Tibial nerve (tissue), 4 donors: ENCODE measurements around the gene TPD52L1. TPM values are rescaled to one million over a fixed set of nuclear protein-coding genes. Genes with fewer than 3 reads are reported as not detected.

Experiments
- DNase-seq, 2 donors: peaks; one replicate each; pipeline ENCODE4 v3.0.0-alpha.2; 2019; ENCODE audit warnings: low spot score in 2 of 2
- H3K27ac ChIP-seq, 4 donors: fragments of 200-600 bp; sonication (generic) in 3 of 4; one replicate each; pipeline ENCODE4 v1.5.1; 2017 to 2019; ENCODE audit warnings: mild to moderate bottlenecking in 1 of 4
- H3K27me3 ChIP-seq, 2 donors: fragments of 200-600 bp; sonication (generic) in 1 of 2; one replicate each; pipeline versions ENCODE4 v1.5.1 to v1.6.0; 2017 to 2019
- H3K36me3 ChIP-seq, 3 donors: fragments of 200-600 bp; sonication (generic); one replicate each; pipeline ENCODE4 v1.5.1; 2018 to 2019
- H3K4me1 ChIP-seq, 4 donors: fragments of 200-600 bp; sonication (generic) in 3 of 4; one replicate each; pipeline ENCODE4 v1.5.1; 2017 to 2019
- H3K4me3 ChIP-seq, 4 donors: fragments of 200-600 bp; sonication (generic) in 3 of 4; one replicate each; pipeline ENCODE4 v1.5.1; 2017 to 2019; ENCODE audit warnings: mild to moderate bottlenecking in 1 of 4, moderate library complexity in 1 of 4
- H3K9me3 ChIP-seq, 4 donors: fragments of 200-600 bp; sonication (generic) in 3 of 4; one replicate each; pipeline ENCODE4 v1.5.1; 2017 to 2019
- CTCF ChIP-seq, 5 experiments: fragments of 200-600 bp in 3 of 5; fragments of 450-650 bp in 2 of 5; sonication (generic) in 3 of 5; IDR thresholded peaks; one replicate each; pipeline ENCODE4 v1.5.1; 2016 to 2019; ENCODE audit warnings: antibody characterized with exemption in 5 of 5, mild to moderate bottlenecking in 3 of 5, moderate library complexity in 2 of 5
- EP300 ChIP-seq, 2 donors: sonication (generic); formaldehyde crosslinking; IDR thresholded peaks; one replicate each; pipeline ENCODE4 v1.6.1; 2017; ENCODE audit warnings: antibody characterized with exemption in 2 of 2, mild to moderate bottlenecking in 1 of 2
- POLR2A ChIP-seq, 2 donors: fragments of 450-650 bp; IDR thresholded peaks; one replicate each; pipeline ENCODE4 v1.6.1; 2017; ENCODE audit warnings: antibody characterized with exemption in 2 of 2, mild to moderate bottlenecking in 2 of 2, moderate library complexity in 2 of 2
- WGBS, 2 donors: methylation state at CpG; one replicate each; pipeline ENCODE4 v1.1.5; 2018; 5-methylcytosine and 5-hydroxymethylcytosine counted together
- total RNA-seq, 4 donors: library from RNA; depleted of rRNA; stranded (reverse); fragments of >200 nt; gene quantifications; one replicate each; pipeline ENCODE4 v1.1.0, GENCODE V29; 2016

Gene TPD52L1
- total RNA-seq, 4 donors from 2014 or later, result 28.8 to 55.0 (median 45.6) TPM

DNA sequence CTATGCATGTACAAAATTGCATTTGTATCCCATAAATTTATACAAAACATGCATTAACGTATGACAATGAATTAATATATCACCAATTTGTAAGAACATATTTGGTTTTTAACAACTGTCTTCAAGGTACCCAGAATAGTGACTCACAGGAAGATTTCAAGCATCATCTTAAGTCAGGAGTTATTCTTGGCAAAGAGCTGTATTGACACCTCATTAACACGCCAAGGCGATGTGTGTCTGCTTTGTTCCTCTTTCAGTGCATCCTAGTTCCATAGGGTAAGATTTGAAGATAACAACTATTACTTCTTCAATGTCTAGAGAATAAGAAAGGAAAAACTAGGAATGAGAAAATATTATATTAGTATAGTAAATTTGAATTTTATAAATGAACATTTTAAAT is 35.8 kb upstream of the TPD52L1 start:
- no peak for DNase-seq
- Histone ChIP-seq H3K36me3 (no peaks in the 10 kb centered on the region), H3K4me1 (no peaks in the 10 kb centered on the region), H3K9me3 (no peaks in the 10 kb centered on the region), H3K27me3 (no peaks in the 10 kb centered on the region), H3K27ac (no peak overlapping the region), H3K4me3 (no peak overlapping the region)
- 70 to 74% methylated on average over 3 of the region's 3 CpGs for WGBS, 2 donors
- TF ChIP-seq POLR2A (IDR thresholded peaks at IDR 0.05), result no peak
- TF ChIP-seq CTCF (IDR thresholded peaks at IDR 0.05), result no peak
- TF ChIP-seq EP300 (IDR thresholded peaks at IDR 0.05), result no peak

DNA sequence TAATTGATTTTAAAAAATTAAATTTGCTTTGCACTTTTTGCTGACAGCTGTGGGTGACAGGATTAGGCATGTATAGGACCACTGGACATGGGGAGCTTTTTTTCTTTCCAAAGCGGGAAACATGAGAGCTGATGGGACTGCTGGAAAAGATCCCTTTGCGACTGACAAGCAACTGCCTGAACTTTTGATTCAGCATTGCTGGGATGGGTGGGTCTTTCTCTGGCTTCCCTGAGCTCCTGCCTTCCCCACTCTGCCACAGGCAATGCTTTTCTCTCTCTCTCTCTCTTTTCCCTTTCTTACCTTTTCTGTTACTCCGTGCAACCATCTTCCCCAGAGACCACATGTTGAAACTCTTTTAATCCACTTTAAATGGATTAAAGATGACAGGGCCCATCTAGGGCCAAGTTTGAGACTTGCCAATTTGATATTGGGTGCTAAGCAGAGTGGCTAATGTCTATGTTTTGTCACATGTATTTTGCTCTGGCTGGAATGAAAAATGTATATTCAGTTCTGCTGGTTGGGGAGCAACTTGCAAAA is 33.5 kb upstream of the TPD52L1 start:
- H3K4me1 ChIP-seq, result no peaks in the 10 kb centered on the region
- H3K4me3 ChIP-seq, result no peak overlapping the region
- 72% methylated on average over 3 of the region's 3 CpGs for WGBS, 2 donors
- no peak for DNase-seq
- no peak overlapping the region for H3K27ac ChIP-seq
- H3K36me3 ChIP-seq, result no peaks in the 10 kb centered on the region
- no peaks in the 10 kb centered on the region for H3K27me3 ChIP-seq
- TF ChIP-seq POLR2A (IDR thresholded peaks at IDR 0.05), result no peak
- TF ChIP-seq EP300 (IDR thresholded peaks at IDR 0.05), result no peak
- no peak for TF ChIP-seq CTCF (IDR thresholded peaks at IDR 0.05)
- H3K9me3 ChIP-seq, result no peaks in the 10 kb centered on the region

- no peak for DNase-seq
- 77 to 92% methylated on average over 1 of the region's 1 CpG for WGBS, 2 donors
- TF ChIP-seq POLR2A (IDR thresholded peaks at IDR 0.05) (no peak), EP300 (IDR thresholded peaks at IDR 0.05) (no peak), CTCF (IDR thresholded peaks at IDR 0.05) (no peak)
- Histone ChIP-seq H3K4me3 (no peak overlapping the region), H3K27ac (no peak overlapping the region), H3K9me3 (no peaks in the 10 kb centered on the region), H3K36me3 (no peaks in the 10 kb centered on the region), H3K27me3 (no peaks in the 10 kb centered on the region), H3K4me1 (no peaks in the 10 kb centered on the region)
Measured at GRCh38 chr6:125121894-125122293, 31.7 kb upstream of the TPD52L1 start.

DNA sequence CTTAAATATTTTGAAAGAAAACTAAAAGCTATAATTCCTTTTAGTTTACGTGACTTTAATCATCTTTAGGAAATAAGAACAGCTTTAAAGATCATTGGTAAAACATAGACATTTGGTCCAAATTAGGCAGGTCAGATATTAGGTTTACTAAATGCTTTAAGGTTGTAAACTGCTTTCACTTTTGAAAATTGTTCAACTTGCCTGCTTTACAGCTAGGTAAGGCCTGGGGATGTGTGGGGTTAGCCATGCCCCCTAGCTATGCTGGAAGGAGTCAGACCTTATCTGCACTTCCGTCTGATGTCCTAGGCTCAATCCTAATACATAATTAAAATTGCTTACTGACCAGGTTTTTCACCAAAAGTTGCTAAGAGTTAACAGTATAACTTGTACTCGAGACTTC is 30.5 kb upstream of the TPD52L1 start:
- Histone ChIP-seq H3K4me3 (no peak overlapping the region), H3K27ac (no peak overlapping the region), H3K4me1 (no peaks in the 10 kb centered on the region), H3K36me3 (no peaks in the 10 kb centered on the region), H3K9me3 (no peaks in the 10 kb centered on the region), H3K27me3 (no peaks in the 10 kb centered on the region)
- TF ChIP-seq CTCF (IDR thresholded peaks at IDR 0.05) (no peak), POLR2A (IDR thresholded peaks at IDR 0.05) (no peak), EP300 (IDR thresholded peaks at IDR 0.05) (no peak)
- DNase-seq, result no peak
- WGBS, 2 donors, result 82 to 83% methylated on average over 3 of the region's 3 CpGs

DNA sequence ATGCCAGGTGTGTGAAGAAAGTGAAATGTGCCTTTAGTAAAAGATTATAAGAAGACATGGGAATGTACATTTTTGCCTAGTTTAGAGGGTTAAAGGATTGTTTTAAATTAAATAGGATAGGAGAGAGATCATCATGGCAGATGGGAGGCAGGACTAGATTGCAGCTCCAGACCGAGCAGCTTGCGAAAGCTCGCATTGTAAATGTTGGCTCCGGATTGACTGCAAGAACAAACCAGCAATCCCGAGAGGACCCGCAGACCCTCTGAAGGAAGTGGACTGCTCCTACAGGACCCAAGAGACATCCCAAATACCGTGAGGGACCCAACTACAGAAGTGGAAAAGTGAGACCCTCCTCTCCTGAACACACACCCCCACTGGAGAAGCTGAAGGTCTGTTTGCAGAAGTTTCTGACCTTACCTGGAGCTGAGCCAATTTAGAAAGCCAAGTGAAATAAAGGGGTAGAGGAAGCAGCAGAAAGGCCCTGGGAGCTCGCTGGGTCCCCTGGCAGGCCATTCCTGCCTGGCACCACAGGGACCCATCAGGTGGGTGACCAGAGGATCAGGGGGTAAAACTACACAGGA is 30.0 kb upstream of the TPD52L1 start:
- no peak for TF ChIP-seq POLR2A (IDR thresholded peaks at IDR 0.05)
- TF ChIP-seq EP300 (IDR thresholded peaks at IDR 0.05), result no peak
- TF ChIP-seq CTCF (IDR thresholded peaks at IDR 0.05), result no peak
- WGBS, 2 donors, result 62 to 65% methylated on average over 8 of the region's 8 CpGs
- no peak overlapping the region for H3K4me3 ChIP-seq

More for the DNA sequence above, 30.0 kb upstream of the TPD52L1 start:
- Histone ChIP-seq H3K27me3 (no peaks in the 10 kb centered on the region), H3K27ac (no peak overlapping the region), H3K4me1 (no peaks in the 10 kb centered on the region), H3K9me3 (no peaks in the 10 kb centered on the region), H3K36me3 (no peaks in the 10 kb centered on the region)
- no peak for DNase-seq
